ENCODE measurements around the gene GBP7.

The GBP7 gene

GRCh38 chr1:89114662-89115061 is 61.1 kb downstream of the GBP7 start:
- no peak for DNase-seq (ENCODE audit: low spot score)

GRCh38 chr1:89112871-89113613 is 62.8 kb downstream of the GBP7 start:
- no peak for DNase-seq (ENCODE audit: low spot score)

- DNase-seq (ENCODE audit: low spot score), result no peak
Measured at GRCh38 chr1:89104687-89105086, 71.1 kb downstream of the GBP7 start.

GRCh38 chr1:89104147-89104546 is 71.7 kb downstream of the GBP7 start:
- no peak for DNase-seq (ENCODE audit: low spot score)

GRCh38 chr1:89102021-89102420 is 73.8 kb downstream of the GBP7 start:
- DNase-seq (ENCODE audit: low spot score), result no peak

- no peak for DNase-seq (ENCODE audit: low spot score)
Measured at GRCh38 chr1:89100412-89100811, 75.4 kb downstream of the GBP7 start.

GRCh38 chr1:89098857-89099256 is 76.9 kb downstream of the GBP7 start:
- DNase-seq (ENCODE audit: low spot score), result no peak

- DNase-seq (ENCODE audit: low spot score), result no peak
Measured at GRCh38 chr1:89095737-89096136, 80.1 kb downstream of the GBP7 start.

GRCh38 chr1:89089962-89090361 is 85.8 kb downstream of the GBP7 start:
- DNase-seq (ENCODE audit: low spot score), result no peak

- DNase-seq (ENCODE audit: low spot score), result no peak
Measured at GRCh38 chr1:89088572-89088971, 87.2 kb downstream of the GBP7 start.

GRCh38 chr1:89087241-89087640 is 88.6 kb downstream of the GBP7 start:
- no peak for DNase-seq (ENCODE audit: low spot score)

GRCh38 chr1:89085781-89086180 is 90.0 kb downstream of the GBP7 start:
- peak; percentile 54 for DNase-seq (ENCODE audit: low spot score)

Data from CD4-positive, alpha-beta T cell treated with Interleukin-6 at 100 ng/mL for 8 hours (primary cell).